ENCODE results near the gene PCDH19.

The PCDH19 gene

DNA sequence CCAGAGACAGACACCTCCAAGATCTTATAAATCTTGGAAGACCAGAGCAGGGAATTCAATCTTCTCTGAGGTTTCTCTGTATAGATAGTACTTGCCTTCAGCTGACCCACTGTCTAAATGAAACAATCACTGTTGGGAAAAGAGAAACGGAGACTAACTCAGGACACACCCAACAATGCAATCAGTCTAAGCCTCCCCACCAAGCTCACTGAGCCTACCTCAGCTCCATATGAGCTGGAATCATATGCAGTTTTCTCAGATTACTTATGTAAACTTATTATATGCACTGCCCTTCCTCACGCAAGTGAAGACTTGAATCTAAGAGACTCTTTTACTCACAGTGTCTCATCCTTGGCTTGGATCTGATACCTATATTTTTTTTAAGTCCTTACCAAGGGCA lies 110.5 kb downstream of the PCDH19 start:
- no peak for DNase-seq (ENCODE audit: low spot score)

GRCh38 chrX:100297728-100298127 lies 112.3 kb downstream of the PCDH19 start:
- no peak for DNase-seq (ENCODE audit: low spot score)

GRCh38 chrX:100296183-100296753 lies 113.8 kb downstream of the PCDH19 start:
- DNase-seq (ENCODE audit: low spot score), result no peak

GRCh38 chrX:100294965-100295364 lies 115.1 kb downstream of the PCDH19 start:
- DNase-seq (ENCODE audit: low spot score), result no peak

- DNase-seq (ENCODE audit: low spot score), result no peak
These were observed 121.0 kb downstream of the PCDH19 start for GRCh38 chrX:100289066-100289558.

GRCh38 chrX:100277231-100277630 lies 132.8 kb downstream of the PCDH19 start:
- no peak for DNase-seq (ENCODE audit: low spot score)

- no peak for DNase-seq (ENCODE audit: low spot score)
These were observed 135.2 kb downstream of the PCDH19 start for GRCh38 chrX:100274916-100275315.

GRCh38 chrX:100265179-100265578 lies 144.9 kb downstream of the PCDH19 start:
- DNase-seq (ENCODE audit: low spot score), result no peak

DNA sequence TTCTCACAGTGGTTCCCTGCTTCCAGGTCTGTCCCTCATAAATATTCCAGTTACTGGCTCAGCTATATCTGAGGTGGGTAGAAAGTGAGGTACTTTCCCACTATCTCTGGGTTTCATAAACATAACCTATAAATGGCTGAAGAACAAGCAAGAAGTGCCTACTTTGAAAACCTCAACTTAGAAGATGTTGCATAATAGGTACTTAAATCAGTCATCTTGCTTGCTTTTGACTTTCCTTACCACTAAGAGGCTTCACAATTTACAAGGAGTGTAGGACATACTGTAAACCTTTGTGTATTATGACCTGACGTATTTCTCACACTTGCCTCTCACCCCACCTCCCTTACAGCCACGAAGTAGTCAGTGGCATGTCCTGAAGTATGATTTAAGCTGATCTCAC lies 145.9 kb downstream of the PCDH19 start:
- DNase-seq (ENCODE audit: low spot score), result no peak

- peak; percentile 2 for DNase-seq (ENCODE audit: low spot score)
These were observed 146.4 kb downstream of the PCDH19 start for GRCh38 chrX:100263650-100264049.

- no peak for DNase-seq (ENCODE audit: low spot score)
These were observed 161.1 kb downstream of the PCDH19 start for GRCh38 chrX:100248885-100249493.

- no peak for DNase-seq (ENCODE audit: low spot score)
These were observed 162.2 kb downstream of the PCDH19 start for GRCh38 chrX:100247826-100248225.

DNA sequence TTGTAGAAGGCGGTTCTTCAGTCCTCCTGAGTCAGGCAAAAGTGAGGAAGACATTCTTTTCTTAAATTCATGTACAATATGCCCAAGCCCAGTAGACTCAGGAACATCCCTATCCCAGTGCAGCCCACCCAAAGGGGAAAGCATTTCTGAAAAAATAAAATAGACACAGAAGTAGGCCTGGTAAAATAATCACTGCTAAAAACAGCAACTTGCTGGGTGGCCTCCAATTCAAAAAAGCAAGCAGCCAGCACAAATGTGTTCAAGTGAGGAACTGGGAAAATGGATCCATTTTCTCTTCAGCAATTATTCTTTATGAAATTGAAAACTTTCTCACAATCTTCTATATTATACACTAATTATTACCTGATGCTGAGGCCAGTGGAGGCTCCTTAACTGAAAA lies 165.4 kb downstream of the PCDH19 start:
- no peak for DNase-seq (ENCODE audit: low spot score)

Measured in COLO829 (cell line).